ENCODE measurements around the gene TMEM260. TPM values are rescaled to one million over a fixed set of nuclear protein-coding genes. Genes with fewer than 3 reads are reported as not detected.

TMEM260 gene
- total and polyA plus RNA-seq, 4 donors: 8.7 to 38.9 (median 14.8) TPM

- Histone ChIP-seq H3K4me3 (no peak overlapping the region), H3K27me3 (ENCODE audit: control insufficient read depth in 3 of 3, insufficient read depth in 3 of 3, low read length in 2 of 3) (no peaks in the 10 kb centered on the region), H3K27ac (ENCODE audit: low read depth in 1 of 2, low read length in 1 of 2) (no peak overlapping the region), H3K4me1 (ENCODE audit: control insufficient read depth in 5 of 5, insufficient read depth in 5 of 5, low read length in 5 of 5) (peaks cover 0 to 6% (median 0%) of the 10 kb centered on the region in 5 donors), H3K36me3 (ENCODE audit: control insufficient read depth in 4 of 4, insufficient read depth in 4 of 4, low read length in 4 of 4) (no peaks in the 10 kb centered on the region), H3K9ac (ENCODE audit: insufficient read depth in 1 of 2, low read length in 2 of 2) (no peak overlapping the region), H3K9me3 (ENCODE audit: control insufficient read depth in 4 of 4, insufficient read depth in 3 of 4, low read length in 3 of 4) (peaks cover 0 to 2% (median 0%) of the 10 kb centered on the region in 4 donors)
- DNase-seq (no peak), ATAC-seq (ENCODE audit: insufficient read depth, low FRiP score) (no peak)
- 74 to 87% methylated on average over 6 of the region's 6 CpGs for WGBS, 2 donors
- TF ChIP-seq, protein P1, sequence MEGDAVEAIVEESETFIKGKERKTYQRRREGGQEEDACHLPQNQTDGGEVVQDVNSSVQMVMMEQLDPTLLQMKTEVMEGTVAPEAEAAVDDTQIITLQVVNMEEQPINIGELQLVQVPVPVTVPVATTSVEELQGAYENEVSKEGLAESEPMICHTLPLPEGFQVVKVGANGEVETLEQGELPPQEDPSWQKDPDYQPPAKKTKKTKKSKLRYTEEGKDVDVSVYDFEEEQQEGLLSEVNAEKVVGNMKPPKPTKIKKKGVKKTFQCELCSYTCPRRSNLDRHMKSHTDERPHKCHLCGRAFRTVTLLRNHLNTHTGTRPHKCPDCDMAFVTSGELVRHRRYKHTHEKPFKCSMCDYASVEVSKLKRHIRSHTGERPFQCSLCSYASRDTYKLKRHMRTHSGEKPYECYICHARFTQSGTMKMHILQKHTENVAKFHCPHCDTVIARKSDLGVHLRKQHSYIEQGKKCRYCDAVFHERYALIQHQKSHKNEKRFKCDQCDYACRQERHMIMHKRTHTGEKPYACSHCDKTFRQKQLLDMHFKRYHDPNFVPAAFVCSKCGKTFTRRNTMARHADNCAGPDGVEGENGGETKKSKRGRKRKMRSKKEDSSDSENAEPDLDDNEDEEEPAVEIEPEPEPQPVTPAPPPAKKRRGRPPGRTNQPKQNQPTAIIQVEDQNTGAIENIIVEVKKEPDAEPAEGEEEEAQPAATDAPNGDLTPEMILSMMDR (IDR thresholded peaks at IDR 0.05; ENCODE audit: control extremely low read depth, extremely low read depth): no peak
Measured at GRCh38 chr14:56554301-56554700, 25.3 kb upstream of the TMEM260 start.

DNA sequence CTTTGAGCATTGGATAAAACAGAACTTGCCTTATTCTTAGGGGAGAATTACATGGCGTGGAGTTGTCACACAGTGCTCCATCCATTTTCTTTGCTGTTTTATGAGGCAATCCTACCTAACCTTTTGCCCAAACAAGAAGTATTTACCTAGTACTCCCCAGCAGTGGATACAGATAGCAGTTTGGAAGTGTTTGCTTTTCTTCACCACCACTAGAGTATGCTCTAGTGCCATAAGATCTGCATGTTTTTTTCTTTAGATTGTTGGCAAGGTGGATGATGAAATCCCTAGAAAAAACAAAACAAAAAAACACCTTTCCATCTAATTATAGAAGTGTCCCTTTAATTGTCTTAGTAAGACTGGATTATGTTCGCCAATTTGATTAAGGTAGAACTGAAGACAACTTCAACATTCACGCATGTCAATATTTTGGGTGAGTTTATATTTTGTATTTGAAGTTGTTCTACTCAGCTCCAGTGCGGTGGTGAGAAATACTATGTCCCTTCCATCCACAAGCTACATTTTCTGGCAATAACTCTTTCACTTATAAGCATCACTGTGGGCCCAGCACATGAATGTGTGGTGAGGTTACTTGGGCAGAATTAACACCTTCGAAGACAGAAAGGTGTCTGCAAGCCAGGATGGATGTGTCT, 23.6 kb upstream of the TMEM260 start:
- Histone ChIP-seq H3K4me1 (ENCODE audit: control insufficient read depth in 5 of 5, insufficient read depth in 5 of 5, low read length in 5 of 5) (peaks cover 0 to 6% (median 0%) of the 10 kb centered on the region in 5 donors), H3K27me3 (ENCODE audit: control insufficient read depth in 3 of 3, insufficient read depth in 3 of 3, low read length in 2 of 3) (no peaks in the 10 kb centered on the region), H3K9ac (ENCODE audit: insufficient read depth in 1 of 2, low read length in 2 of 2) (no peak overlapping the region), H3K27ac (ENCODE audit: low read depth in 1 of 2, low read length in 1 of 2) (no peak overlapping the region), H3K9me3 (ENCODE audit: control insufficient read depth in 4 of 4, insufficient read depth in 3 of 4, low read length in 3 of 4) (peaks cover 0 to 2% (median 0%) of the 10 kb centered on the region in 4 donors), H3K4me3 (no peak overlapping the region), H3K36me3 (ENCODE audit: control insufficient read depth in 4 of 4, insufficient read depth in 4 of 4, low read length in 4 of 4) (no peaks in the 10 kb centered on the region)
- ATAC-seq (ENCODE audit: insufficient read depth, low FRiP score) (no peak), DNase-seq (peak in 2 of 3 donors; percentile 25 to 39)
- WGBS, 2 donors: 61 to 76% methylated on average over 5 of the region's 5 CpGs
- TF ChIP-seq, protein P1 (IDR thresholded peaks at IDR 0.05; ENCODE audit: control extremely low read depth, extremely low read depth): no peak

GRCh38 chr14:56559182-56559581, 20.4 kb upstream of the TMEM260 start:
- Histone ChIP-seq H3K36me3 (ENCODE audit: control insufficient read depth in 4 of 4, insufficient read depth in 4 of 4, low read length in 4 of 4) (no peaks in the 10 kb centered on the region), H3K27ac (ENCODE audit: low read depth in 1 of 2, low read length in 1 of 2) (no peak overlapping the region), H3K9ac (ENCODE audit: insufficient read depth in 1 of 2, low read length in 2 of 2) (no peak overlapping the region), H3K4me1 (ENCODE audit: control insufficient read depth in 5 of 5, insufficient read depth in 5 of 5, low read length in 5 of 5) (peaks cover 0 to 4% (median 0%) of the 10 kb centered on the region in 5 donors), H3K27me3 (ENCODE audit: control insufficient read depth in 3 of 3, insufficient read depth in 3 of 3, low read length in 2 of 3) (no peaks in the 10 kb centered on the region), H3K4me3 (no peak overlapping the region), H3K9me3 (ENCODE audit: control insufficient read depth in 4 of 4, insufficient read depth in 3 of 4, low read length in 3 of 4) (peaks cover 0 to 3% (median under 1%) of the 10 kb centered on the region in 4 donors)
- TF ChIP-seq, protein P1 (IDR thresholded peaks at IDR 0.05; ENCODE audit: control extremely low read depth, extremely low read depth): no peak
- ATAC-seq (ENCODE audit: insufficient read depth, low FRiP score) (no peak), DNase-seq (no peak)
- 94 to 96% methylated on average over 4 of the region's 4 CpGs for WGBS, 2 donors

Measured in lung (tissue), 12 donors.